NCI-H82 (cell line): ENCODE results near the gene OR2T8.

Source experiments
- DNase-seq: peaks from one replicate; lab custom pipeline; 2025; lab: John Stamatoyannopoulos, UW

Gene OR2T8

GRCh38 chr1:247961791-247962190 lies 41.7 kb downstream of the OR2T8 start:
- DNase-seq = no peak

GRCh38 chr1:247962911-247963588 lies 43.0 kb downstream of the OR2T8 start:
- no peak for DNase-seq

- no peak for DNase-seq
These were observed 44.9 kb downstream of the OR2T8 start, which contains the start of gene OR2AK2 for GRCh38 chr1:247964933-247965332. TSS of gene OR2AK2 (plus strand) at chr1:247965233. CDS start at chr1:247965377, 144 bp downstream.

GRCh38 chr1:247966532-247967204 lies 46.6 kb downstream of the OR2T8 start:
- DNase-seq = no peak
